Pulmonary artery endothelial cell (primary cell): Measurements from ENCODE around the gene BRD4. TPM values are rescaled to one million over a fixed set of nuclear protein-coding genes. Genes with fewer than 3 reads are reported as not detected.
"Not testable (repeated sequence)": the region's sequence is repeated elsewhere in the genome, so short reads cannot be mapped to it uniquely, and the experiment has no call there.

ENCODE experiments used
- DNase-seq: peaks from one replicate; pipeline ENCODE4 v3.0.0-alpha.2; 2011; ENCODE audit warnings: low read depth, low spot score
- total RNA-seq: library from RNA; depleted of rRNA; stranded (reverse); fragments of >200 nt; gene quantifications from 2 replicates; pipeline ENCODE4 v1.2.3, GENCODE V29; 2014

Gene BRD4
- 10.0 and 12.3 TPM in 2 replicates for total RNA-seq

DNA sequence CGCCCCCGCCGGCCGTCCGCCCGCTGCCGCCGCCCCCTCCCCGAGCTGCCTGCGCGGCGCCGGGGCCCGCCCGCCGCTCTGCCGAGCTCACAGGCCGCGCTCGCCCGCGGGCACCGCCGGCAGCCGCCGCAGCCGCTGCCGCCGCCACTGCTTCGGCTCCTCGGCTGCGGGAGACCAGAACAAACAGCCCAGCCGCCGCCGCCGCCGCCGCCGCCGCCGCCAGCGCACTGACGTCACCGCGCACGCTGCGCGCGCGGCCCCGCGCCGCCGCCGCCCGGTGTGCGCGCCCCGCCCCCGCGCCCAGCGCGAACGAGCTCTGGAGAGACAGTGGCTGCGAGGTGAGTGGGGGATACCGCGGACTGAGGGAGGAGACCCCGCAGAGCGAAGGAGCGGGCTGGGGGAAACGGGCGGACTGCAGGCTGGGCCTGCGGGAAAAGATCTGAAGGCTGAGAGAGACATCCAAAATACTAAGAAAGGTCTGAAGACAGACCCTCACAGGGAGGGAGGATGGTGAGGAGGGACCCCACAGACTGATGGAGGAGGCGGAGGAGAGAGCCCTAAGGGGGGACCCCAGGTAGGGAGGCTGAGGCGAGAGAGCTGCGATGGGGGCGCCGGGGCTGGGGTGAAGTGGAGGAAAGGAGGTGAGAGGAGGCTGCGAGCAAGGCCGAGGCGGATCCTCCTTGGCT, at the start of gene BRD4:
Gene BRD4, minus strand, starts transcription at position 229 of the 686 bp plus-strand sequence. CDS start 59,440 bp downstream, outside the sequence.
- DNase-seq = no peak

DNA sequence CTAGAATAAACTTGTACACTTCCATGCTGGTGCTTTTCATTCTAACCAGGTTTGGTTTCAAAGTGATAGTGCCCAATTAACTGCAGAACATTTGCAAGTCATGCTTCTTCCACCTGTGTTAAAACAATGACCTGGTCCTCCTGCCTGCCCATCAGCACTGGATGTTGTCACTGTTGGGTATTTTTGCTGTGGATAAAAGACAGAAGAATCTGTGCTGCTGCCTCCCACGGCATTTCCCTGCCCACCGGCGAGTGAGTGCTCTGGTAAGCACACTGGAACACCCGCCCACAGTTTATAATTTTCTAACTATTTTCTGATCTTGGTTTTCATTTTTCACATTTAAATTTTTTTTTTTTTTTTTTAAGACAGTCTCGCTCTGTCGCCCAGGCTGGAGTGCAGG, 49.5 kb upstream of the BRD4 start:
- DNase-seq = no peak

DNA sequence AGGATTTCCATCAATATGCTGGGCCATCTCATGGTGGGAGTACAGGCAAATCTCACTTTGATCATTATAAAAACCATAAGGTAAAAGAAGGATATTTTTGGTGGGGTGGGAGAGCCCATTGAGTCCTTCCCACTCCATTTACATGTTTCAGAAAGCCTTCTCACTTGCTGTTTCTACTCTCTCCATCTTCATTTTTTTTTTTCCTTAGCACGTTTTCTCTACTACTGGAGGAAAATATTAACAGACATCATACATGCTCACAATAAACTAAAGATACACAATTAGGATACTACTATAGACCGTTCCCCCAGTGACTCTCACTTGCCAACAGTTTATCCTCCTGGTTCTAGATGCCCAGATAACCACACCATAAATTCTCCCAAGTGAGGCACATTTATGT, 49.1 kb upstream of the BRD4 start:
- no peak for DNase-seq

DNA sequence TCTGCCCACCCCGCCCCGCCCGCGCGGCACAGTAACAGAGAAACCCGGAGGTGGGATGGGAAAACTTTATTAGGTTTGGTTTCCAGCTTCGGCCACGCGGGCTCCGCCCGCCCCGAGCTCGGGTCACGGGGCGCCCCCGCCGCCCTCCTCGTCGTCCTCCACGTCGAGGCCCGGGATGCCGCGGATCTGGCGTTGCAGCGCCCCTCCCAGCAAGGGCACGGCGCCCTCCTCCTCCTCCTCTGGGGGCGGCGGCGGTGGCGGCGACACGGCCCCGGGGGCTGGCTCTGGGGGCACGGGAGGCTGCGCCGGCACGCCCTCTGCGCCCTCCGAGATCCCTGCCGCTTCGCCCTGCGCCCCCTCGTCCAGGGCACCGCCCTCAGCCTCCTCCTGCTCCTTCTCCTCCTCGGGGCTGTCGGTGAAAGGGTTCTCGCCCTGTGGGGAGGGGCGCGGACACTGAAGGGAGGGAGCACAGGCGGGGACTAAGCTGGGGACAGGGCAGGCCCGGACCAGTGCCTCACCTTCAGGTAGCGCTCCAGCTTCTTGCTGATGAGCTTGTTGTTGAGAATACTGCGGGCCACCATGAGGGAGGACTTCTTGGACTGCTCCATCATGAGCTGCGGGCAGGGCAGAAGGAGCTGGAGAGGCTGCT, 47.8 kb upstream of the BRD4 start:
- DNase-seq = no peak

DNA sequence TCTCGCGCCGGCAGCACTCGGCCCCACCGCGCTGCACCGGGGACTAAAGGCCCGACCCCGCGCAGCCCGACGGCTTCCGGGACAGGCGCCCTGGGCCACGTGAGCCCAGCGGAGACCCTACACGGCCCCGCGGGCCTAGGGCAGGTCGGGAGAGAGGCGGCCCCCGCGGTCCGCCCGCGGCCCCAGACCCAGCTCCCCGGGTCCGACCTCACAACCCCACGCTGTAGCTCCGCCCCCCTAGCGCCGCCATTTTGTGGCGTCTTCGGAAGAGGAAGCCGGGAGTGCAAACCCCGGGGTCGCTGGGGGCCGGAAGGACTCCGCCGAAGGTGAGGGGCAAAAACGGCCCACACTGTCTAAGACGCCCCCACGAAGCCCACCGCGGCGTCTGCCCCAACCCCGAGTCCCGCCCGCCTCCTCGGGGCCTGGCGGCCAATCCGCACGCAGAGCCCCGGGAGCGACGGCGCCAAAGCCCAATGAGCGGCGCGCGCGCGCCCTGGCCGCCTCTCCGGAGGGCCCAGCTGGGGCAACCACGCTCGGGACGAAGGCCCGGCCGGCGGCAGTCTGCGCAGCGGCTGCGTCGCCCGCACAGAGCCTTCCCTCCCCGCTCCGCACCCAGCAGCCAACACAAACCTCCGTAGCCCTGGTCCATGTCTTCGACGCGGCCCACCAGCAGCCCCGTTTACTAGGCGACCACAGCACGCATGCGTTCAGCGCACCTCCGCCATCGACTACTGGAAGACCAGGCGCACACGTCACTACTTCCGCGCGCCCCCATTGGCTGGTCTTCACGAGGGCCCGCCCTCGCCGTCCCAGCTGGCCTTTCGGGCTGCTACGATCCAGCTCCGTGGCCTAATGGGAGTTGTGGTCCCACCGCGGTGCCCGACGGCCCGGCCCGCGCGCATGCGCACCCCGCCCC, 47.0 kb upstream of the BRD4 start, which contains the start of gene AKAP8:
Gene AKAP8, minus strand, starts transcription at position 705 of the 916 bp plus-strand sequence. Its CDS starts 56 bp downstream, at position 649.
- peak; percentile 94 for DNase-seq

DNA sequence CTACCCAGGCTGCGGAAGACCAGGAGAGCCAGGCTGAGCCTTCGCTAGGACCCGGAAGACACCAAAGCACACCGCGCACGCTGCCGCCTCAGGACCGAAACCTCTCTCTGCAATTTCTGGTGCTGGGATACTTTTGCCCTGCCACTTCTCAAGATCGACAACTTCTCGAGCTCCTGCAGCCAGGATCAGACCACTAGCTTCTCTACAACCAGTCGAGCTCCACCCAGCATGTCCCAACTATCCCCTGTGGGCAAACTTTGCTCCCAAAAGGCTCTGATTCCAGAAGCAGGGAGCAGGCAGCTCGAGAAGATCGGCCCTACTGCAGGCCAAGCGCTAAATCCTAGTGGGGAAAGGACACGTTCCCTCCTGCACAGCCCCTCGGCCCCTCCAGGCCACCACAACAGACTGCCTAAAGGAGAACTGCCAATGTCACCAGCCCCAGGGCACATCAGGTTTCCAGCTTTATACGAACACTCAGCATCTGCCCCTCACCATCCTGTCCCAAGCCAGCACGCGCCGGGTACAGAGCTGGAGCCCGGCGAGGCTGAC, 46.3 kb upstream of the BRD4 start:
- no peak for DNase-seq

DNA sequence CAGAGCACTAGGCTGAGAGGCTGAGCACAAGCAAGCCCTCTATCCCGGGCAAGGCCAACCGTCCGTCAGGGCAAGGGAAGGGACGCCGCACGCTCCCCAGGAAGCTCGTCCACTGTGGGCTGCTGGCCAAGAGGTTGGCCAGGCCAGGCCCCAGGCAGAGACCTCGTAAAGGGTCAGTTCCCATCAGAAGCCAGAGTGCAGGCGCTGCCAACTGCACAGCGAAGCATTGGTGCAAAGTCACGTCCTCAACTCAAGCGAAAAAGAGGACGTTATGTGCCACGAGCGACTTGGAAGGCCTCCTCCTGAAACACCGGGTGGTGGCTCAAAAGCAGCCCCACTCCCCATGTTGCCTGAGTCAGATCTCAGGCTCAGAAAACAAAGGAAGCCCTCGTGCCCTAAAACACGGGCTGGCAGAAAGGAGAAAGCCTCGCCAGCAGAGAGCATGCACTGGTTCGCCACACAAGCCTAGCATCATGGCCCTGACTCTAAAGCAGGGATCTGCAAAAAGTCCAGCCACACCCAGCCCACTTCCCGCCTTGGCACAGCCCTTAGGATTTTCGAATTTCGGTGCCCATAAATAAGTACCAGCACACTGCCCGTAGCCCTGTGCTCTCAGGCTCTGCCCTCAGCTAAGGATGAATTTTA, 42.6 kb upstream of the BRD4 start:
- no peak for DNase-seq

DNA sequence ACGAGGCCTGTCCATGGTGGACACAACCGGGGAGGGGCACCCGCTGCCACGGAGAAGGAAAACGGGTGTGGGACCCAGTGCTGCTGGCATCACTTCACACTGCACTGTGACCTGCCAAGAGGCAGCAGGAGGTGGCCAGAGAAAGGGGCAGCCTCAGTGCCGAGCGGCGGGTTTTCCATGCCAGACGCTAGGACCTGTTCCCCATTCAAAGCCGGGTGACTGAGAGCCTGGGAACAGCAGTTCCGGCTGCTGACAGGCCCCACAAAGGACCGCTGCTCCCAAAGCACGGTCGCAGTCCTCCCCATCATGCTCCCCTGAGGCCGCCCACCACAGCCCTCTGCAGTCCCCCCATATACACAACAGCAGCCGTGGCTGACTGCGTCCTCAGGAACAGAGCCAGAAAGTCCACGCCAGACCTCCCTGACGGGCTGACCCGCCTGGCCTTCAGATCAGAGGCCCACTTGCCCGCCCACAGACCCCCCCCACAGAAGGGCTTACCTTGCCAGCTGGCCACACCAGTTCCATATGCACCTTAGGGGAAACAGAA, 41.8 kb upstream of the BRD4 start:
- no peak for DNase-seq

DNA sequence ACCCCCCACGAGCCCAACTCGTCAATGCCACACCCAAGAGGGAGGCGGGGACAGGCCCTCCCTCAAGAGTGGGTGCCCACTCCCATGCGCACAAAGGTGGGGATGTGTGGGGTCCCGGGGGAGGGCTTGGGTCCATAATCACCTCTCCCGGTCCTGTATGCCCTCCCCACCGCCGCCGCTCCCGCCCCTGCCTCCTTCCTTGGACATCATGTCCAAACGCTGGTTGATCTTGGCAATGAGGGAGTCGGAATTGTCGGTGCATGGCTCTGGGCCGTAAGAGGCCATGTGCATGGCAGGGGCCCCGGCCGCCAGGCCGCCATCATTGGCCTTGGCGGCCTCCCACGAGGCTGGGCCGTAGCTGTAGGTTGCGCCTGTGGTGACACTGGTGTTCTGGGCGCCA, 41.3 kb upstream of the BRD4 start:
- DNase-seq = no peak

DNA sequence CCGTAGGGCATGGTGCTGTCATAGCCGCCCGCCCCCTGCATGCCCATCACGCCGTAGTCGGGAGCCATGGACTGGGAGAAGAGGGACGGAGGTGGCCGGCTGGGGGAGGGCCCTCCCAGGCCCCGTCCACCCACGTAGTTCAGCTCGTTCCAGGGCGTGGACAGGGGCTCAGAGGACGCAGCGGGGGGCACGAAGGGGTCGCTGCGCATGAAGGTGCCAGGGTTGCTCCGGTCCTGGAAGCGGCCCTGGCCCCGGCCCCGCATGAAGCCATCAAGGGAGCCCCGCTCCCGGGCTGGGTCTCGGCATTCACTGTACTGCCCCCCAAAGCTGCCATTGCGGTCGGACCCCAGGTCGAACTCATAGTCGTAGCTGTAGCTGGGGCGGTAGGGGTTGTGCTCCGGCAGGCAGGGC, 40.6 kb upstream of the BRD4 start:
- DNase-seq = no peak

DNA sequence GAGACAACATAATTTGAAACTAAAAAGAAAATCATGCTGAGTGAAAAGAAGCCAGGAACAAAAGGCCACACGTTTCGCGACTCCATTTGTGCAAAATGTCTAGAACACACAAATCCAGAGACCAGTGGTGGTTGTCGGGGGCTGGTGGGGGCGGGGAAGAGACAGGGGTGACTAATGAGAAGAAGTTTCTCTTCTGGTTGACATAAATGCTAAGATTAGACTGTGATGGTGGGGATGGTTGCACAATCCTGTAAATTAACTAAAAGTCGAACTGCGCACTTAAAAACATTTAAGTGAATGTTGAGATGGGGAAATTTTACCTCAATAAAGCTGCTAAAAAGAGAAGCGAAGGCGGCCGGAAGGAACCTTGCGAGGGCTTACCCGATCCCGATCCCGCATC, 40.1 kb upstream of the BRD4 start:
- no peak for DNase-seq

DNA sequence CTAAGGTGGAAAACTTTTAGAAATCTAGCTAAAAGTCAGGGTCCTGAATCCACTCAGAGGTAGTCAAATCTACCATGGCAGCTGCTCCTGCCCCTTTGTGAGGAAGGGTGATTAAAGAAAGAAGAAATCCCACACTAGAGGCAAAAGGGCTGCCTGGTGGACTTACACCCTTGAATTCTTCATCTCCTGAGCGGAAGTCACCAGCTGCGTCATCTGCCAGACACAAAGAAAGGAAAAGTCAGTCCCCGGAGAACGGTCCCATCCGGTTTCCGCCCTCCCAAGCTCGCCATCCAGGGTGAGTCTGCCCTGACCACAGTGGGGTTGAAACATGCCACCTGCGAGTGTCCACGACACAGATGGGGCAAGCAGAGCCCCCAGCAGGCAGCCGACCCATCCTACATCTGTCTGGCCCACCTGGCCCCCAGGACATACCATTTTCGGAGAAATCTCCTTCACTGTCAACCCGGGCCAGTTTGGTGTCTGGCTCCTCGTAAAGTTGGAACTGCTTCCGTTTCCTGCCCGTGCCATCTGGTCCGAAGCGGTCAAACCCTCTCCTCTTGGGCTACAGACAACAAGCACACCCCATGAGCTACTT, 39.5 kb upstream of the BRD4 start:
- no peak for DNase-seq

DNA sequence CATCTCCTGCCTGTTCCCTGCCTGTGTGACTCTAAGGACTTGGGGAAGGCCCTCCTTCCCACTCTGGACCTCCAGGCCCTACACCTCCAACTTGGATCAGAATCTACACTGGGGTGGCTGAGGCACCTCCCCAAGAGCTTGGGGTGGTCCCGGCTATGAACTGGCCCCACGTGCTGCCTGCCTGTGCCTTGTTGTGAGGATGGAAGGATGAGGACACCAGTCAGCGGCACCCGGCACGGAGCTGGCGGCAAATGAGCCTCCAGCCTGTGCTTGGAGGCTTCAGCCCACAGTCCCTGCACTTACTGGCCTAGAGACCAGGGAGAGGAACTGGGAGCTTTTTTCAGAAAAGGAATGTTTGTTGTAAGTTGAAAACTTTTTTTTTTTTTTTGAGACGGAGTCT, 38.8 kb upstream of the BRD4 start:
- DNase-seq = no peak

DNA sequence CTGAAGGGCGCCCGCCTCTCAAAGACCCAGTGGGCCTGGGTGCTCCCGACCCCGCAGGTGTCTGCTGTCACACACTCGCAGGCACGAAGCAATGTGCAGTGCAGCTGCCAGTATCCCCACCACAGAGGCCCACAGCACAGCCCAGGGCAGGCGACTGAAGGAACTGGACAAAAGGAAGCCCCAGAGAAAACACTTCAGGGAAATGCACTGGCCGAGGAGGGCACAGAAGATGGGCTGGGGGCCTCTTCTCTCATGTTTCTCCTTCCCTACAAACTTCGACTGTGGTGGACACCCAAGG, 37.2 kb upstream of the BRD4 start:
- DNase-seq = no peak

DNA sequence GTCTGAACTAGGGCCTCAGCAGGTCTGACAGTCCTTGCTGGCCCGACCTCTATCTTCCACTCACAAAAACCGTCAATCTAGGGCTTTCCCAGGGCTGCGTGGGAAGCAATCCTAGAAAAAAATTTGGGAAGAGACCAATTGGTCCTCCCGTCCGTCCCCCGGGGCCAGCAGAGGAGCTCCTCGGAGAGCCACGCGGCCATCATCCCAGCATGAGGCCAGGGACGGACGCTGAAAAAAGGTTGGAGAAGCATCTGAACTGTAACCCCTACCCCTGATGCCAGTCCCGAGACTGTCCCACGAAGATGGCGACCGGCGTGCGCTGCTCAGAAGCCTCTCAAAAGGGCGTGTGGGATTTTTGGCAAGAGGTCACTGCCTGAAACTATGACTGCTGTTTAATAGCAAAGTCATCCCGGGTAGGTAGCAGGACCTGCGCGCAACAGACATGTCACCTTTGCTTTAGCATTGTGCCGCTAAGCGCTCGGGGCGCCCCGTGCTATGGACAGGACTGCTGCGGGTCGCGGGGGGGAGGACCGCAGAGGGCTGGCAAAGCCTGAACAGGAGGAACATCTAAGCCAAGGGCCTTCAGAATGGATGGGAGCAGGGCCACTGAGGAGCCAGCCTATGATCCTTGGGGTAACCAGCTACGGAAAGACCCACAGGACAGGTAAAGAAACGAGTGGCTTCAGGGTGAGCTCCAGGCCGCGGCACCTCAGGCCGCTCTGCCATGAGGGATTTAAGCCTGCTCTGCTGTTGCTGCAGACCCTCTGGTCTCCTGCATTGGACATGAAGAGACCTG, 36.7 kb upstream of the BRD4 start:
- DNase-seq = no peak

DNA sequence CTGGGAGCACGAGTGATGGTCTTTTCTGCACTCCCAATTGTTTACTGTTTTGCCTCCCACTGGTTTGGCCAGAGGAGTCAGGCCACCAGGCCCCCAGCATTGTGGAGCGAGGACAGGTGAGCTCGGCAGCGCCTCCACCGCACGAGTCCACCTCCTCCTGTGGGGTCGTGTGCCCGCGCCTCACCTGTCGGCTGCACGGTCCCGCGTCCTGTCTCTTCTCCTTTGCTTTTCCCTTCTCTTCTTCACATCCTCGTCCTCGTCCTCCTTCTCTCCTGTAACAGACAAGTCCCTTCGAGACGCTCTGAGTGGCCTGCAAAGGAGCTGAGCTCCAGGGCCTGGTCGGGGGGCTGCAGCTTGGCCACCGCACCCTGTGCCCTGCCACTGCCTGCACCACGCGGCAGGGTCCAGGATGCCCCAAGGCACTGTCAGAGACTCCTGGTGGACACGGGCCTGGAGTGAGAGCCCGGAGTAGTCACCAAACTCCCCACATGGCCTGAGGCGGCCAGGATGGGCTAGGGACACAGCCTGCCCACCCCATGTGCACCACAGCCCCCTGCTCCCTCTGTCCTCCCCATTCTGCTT, 35.8 kb upstream of the BRD4 start:
- DNase-seq = no peak

DNA sequence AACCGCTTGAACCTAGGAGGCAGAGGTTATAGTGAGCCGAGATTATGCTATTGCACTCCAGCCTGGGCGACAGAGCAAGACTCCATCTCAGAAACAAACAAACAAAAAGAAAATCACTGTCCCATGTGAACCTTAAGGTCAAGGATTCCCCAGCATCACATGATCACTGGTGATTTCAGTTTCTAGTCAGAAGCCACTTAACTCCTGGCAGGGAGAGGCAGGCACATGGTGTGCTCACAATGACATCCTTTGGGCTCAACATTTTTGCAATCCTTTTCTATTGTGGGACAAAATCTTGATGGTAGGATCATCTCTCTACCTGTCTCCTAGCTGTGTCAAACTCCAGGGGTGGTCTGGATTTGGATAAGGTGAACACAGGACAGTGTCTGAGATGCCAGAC, 35.1 kb upstream of the BRD4 start:
- DNase-seq = no peak

DNA sequence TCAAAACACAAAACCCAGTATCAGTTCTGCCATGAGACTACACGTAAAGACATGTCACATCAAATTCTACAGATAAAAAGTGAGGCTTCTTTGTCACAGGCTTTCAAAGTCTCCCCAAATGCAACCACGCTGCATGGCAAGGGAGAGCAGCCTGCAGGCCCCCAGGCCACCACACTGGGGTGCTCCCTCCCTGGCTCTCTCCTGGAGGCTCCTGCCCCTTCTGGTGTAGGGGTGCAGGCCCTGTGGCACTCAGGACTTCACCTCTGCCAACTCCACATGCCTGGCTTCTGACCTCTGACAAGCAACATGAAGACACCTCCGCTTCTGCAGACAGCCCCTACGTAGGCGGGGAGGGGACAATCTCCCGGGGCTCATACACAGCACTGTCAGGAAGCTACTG, 32.9 kb upstream of the BRD4 start:
- no peak for DNase-seq

DNA sequence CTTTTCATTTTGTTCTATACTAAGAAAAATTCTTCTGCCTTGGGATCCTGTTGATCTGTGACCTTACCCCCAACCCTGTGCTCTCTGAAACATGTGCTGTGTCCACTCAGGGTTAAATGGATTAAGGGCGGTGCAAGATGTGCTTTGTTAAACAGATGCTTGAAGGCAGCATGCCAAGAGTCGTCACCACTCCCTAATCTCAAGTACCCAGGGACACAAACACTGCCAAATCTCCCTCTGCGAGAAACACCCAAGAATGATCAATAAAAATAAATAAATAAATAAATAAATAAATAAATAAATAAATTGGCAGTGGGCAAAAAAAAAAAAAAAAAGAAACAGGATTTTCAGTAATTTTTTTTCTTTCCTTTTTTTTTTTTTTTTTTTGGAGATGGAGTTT, 31.5 kb upstream of the BRD4 start:
- DNase-seq = not testable (repeated sequence)

DNA sequence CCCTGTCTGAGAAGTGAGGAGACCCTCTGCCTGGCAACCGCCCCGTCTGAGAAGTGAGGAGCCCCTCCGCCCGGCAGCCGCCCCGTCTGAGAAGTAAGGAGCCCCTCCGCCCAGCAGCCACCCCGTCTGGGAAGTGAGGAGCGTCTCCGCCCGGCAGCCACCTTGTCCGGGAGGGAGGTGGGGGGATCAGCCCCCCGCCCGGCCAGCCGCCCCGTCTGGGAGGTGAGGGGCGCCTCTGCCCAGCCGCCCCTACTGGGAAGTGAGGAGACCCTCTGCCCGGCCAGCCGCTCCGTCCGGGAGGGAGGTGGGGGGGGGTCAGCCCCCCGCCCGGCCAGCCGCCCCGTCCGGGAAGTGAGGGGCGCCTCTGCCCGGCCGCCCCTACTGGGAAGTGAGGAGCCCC, 30.7 kb upstream of the BRD4 start:
- DNase-seq = not testable (repeated sequence)
